ENCODE data around the gene EFHD2. TPM values are rescaled to one million over a fixed set of nuclear protein-coding genes. Genes with fewer than 3 reads are reported as not detected.
A peak's percentile ranks its signal among the peaks of the same experiment; 100 is the strongest.

EFHD2 gene
- polyA plus RNA-seq, 3 donors: 314 to 329 (median 323) TPM

DNA sequence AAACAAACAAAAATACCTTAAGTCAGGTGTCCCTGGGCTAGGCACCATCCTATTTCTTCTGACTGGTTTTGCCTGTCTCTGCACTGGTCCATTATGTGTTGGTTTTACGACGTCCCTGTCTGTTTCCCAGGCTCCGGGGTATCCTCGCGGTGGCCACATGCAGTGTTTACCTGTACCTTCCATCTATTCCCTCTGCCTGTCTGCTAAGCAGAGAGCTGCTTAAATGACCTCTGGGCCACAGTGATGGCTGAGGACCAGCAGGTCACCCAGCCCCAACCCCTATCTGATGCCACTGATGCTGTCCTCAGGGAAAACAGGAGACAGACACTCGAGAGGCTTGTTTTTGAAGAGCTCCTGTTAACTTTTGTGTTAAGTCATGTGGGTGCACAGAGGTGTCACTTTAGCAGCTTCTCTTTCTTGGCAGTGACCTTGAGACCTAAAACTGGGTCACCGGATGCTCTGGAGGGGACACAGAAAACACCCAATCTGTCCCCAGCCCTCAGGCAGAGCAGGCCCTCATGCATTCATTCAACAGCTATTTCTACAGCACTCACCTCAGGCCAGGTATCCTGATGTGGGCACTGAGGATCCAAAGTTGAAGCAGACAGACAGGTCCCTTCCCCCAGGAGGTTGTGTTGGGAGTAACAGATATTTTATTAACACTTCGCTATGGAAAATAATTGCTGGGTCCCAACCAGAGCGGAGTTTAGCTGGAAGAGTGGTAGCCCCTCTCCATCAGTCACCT, 4.4 kb upstream of the EFHD2 start:
- Histone ChIP-seq H3K79me2 (ENCODE audit: insufficient read depth, low read length) (peaks cover 6% of the 10 kb centered on the region), H3K4me1 (ENCODE audit: control insufficient read depth in 1 of 2, insufficient read depth in 2 of 2, low read length in 2 of 2) (peaks cover 5 to 7% of the 10 kb centered on the region in 2 donors), H3K27me3 (ENCODE audit: control insufficient read depth in 2 of 2, insufficient read depth in 2 of 2, low read length in 2 of 2) (peaks cover 0 to 16% of the 10 kb centered on the region in 2 donors), H2AFZ (ENCODE audit: insufficient read depth, low read depth, low read length, poor library complexity, severe bottlenecking) (no peak overlapping the region), H4K20me1 (ENCODE audit: insufficient read depth, low read length) (peaks cover 3% of the 10 kb centered on the region), H3K4me2 (replicated peaks; ENCODE audit: extremely low read depth, low read length, poor library complexity, severe bottlenecking) (no peak overlapping the region), H3K9ac (ENCODE audit: insufficient read depth, low read length, poor library complexity, severe bottlenecking) (no peak overlapping the region), H3K36me3 (replicated peaks in 1 of 2; ENCODE audit: control insufficient read depth in 1 of 2, insufficient read depth in 2 of 2, low read length in 2 of 2) (no peaks in the 10 kb centered on the region), H3K27ac (ENCODE audit: low read depth in 1 of 2, low read length in 2 of 2) (no peak overlapping the region), H3K4me3 (replicated peaks in 1 of 3; ENCODE audit: low read depth in 2 of 3, low read length in 3 of 3) (no peak overlapping the region), H3K9me3 (replicated peaks in 1 of 2; ENCODE audit: control insufficient read depth in 1 of 2, insufficient read depth in 1 of 2, low read length in 2 of 2) (no peaks in the 10 kb centered on the region)
- Mint-ChIP-seq H3K27ac (peak overlapping the region in 2 of 7 donors; percentile 7 to 40), H3K9me3 (peaks cover 0 to 1% (median 0%) of the 10 kb centered on the region in 7 donors), H3K4me3 (no peak overlapping the region), H3K4me1 (peaks cover 6% of the 10 kb centered on the region), H3K36me3 (peaks cover 3 to 7% of the 10 kb centered on the region in 2 donors), H3K27me3 (ENCODE audit: low read depth in 3 of 3) (peaks cover 8 to 23% (median 19%) of the 10 kb centered on the region in 3 donors)
- TF ChIP-seq, protein P1, sequence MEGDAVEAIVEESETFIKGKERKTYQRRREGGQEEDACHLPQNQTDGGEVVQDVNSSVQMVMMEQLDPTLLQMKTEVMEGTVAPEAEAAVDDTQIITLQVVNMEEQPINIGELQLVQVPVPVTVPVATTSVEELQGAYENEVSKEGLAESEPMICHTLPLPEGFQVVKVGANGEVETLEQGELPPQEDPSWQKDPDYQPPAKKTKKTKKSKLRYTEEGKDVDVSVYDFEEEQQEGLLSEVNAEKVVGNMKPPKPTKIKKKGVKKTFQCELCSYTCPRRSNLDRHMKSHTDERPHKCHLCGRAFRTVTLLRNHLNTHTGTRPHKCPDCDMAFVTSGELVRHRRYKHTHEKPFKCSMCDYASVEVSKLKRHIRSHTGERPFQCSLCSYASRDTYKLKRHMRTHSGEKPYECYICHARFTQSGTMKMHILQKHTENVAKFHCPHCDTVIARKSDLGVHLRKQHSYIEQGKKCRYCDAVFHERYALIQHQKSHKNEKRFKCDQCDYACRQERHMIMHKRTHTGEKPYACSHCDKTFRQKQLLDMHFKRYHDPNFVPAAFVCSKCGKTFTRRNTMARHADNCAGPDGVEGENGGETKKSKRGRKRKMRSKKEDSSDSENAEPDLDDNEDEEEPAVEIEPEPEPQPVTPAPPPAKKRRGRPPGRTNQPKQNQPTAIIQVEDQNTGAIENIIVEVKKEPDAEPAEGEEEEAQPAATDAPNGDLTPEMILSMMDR (IDR thresholded peaks at IDR 0.05): no peak
- 95% methylated on average over 5 of the region's 9 CpGs for whole genome bisulfite sequencing (ENCODE audit: insufficient coverage)
- intact Hi-C loops (cut with micrococcal nuclease): no loop called here
- DNase-seq: no peak

DNA sequence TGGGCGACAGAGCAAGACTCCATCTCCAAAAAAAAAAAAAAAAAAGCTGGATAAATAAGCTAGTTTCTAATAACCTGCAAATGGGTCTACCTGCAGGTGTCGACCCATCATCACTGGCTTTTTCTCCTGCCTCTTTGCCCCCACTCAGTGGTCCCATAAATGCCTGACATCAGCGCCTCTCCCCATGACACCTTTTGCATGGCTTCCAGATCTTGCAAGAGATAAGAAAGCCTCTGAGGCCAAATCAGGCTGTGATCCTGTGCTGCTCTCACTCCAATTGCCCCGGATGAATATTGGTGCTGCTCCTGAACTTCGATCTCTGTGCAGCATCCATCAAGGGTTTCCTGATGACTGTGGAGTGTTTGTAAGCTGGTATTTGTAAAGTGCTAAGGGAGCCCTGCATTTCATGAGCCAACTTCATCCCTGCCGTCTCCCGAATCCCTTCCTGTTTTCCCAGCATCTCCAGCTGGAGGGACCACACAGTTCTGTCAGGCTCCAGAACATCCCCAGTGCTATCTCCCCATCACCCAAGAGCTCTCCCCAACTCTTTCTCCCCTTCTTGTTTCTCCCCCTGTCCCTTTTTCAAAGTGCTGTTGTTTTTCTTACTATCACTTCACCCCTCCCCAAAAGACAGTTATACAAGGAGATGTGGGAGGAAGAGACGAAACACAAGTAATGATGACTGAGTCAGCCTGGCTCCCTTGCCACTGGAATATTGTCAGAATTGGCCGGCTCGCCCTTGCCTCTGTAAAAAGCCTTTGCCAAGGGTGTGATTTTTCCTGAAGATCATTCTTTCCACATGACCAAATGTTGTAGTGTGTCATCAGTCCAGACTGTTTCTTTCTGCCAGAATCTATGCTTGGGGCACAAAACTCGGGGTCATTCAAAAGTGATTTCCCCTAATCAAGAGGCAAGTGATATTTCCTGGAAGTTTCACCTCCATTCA, 2.8 kb upstream of the EFHD2 start:
- DNase-seq: no peak
- H3K4me3 Mint-ChIP-seq: peak overlapping the region in 1 of 2 donors; percentile 51
- peaks cover 22% of the 10 kb centered on the region for H3K79me2 ChIP-seq (ENCODE audit: insufficient read depth, low read length)
- no peaks in the 10 kb centered on the region for H3K9me3 ChIP-seq (replicated peaks in 1 of 2; ENCODE audit: control insufficient read depth in 1 of 2, insufficient read depth in 1 of 2, low read length in 2 of 2)
- no peak overlapping the region for H3K4me3 ChIP-seq (replicated peaks in 1 of 3; ENCODE audit: low read depth in 2 of 3, low read length in 3 of 3)
- H3K4me1 Mint-ChIP-seq: peaks cover 9% of the 10 kb centered on the region
- H2AFZ ChIP-seq (ENCODE audit: insufficient read depth, low read depth, low read length, poor library complexity, severe bottlenecking): no peak overlapping the region
- intact Hi-C loops (cut with micrococcal nuclease): no loop called here
- 100% methylated on average over 7 of the region's 11 CpGs for WGBS (ENCODE audit: insufficient coverage)
- peak overlapping the region in 4 of 7 donors; percentile 6 to 43 (median 26) for H3K27ac Mint-ChIP-seq
- H3K27me3 ChIP-seq (ENCODE audit: control insufficient read depth in 2 of 2, insufficient read depth in 2 of 2, low read length in 2 of 2): peaks cover 0 to 16% of the 10 kb centered on the region in 2 donors
- H3K4me1 ChIP-seq (ENCODE audit: control insufficient read depth in 1 of 2, insufficient read depth in 2 of 2, low read length in 2 of 2): peaks cover 5 to 7% of the 10 kb centered on the region in 2 donors
- peaks cover 8 to 23% (median 18%) of the 10 kb centered on the region in 3 donors for H3K27me3 Mint-ChIP-seq (ENCODE audit: low read depth in 3 of 3)
- peaks cover 0 to 5% (median 0%) of the 10 kb centered on the region in 7 donors for H3K9me3 Mint-ChIP-seq
- H3K36me3 Mint-ChIP-seq: peaks cover 9 to 12% of the 10 kb centered on the region in 2 donors
- TF ChIP-seq, protein P1 (IDR thresholded peaks at IDR 0.05): no peak
- H3K9ac ChIP-seq (ENCODE audit: insufficient read depth, low read length, poor library complexity, severe bottlenecking): no peak overlapping the region
- H3K4me2 ChIP-seq (replicated peaks; ENCODE audit: extremely low read depth, low read length, poor library complexity, severe bottlenecking): no peak overlapping the region
- H3K36me3 ChIP-seq (replicated peaks in 1 of 2; ENCODE audit: control insufficient read depth in 1 of 2, insufficient read depth in 2 of 2, low read length in 2 of 2): no peaks in the 10 kb centered on the region
- H3K27ac ChIP-seq (ENCODE audit: low read depth in 1 of 2, low read length in 2 of 2): no peak overlapping the region
- peaks cover 19% of the 10 kb centered on the region for H4K20me1 ChIP-seq (ENCODE audit: insufficient read depth, low read length)
